ENCODE results near the gene C8A. TPM values are rescaled to one million over a fixed set of nuclear protein-coding genes. Genes with fewer than 3 reads are reported as not detected.

Gene C8A
- total RNA-seq, 1 donor from 2014 or later = not detected

- Mint-ChIP-seq H3K4me1 (ENCODE audit: low read depth, unreplicated experiment) (no peaks in the 10 kb centered on the region), H3K4me3 (ENCODE audit: unreplicated experiment) (no peak overlapping the region), H3K27me3 (ENCODE audit: unreplicated experiment) (peaks cover 2% of the 10 kb centered on the region), H3K9me3 (ENCODE audit: unreplicated experiment) (peaks cover 1% of the 10 kb centered on the region), H3K36me3 (ENCODE audit: unreplicated experiment) (no peaks in the 10 kb centered on the region), H3K27ac (ENCODE audit: unreplicated experiment) (no peak overlapping the region)
- no peak for TF ChIP-seq CTCF (IDR thresholded peaks at IDR 0.05; ENCODE audit: partially characterized antibody, unreplicated experiment)
- DNase-seq = no peak
Measured at GRCh38 chr1:56844545-56845136, 10.0 kb upstream of the C8A start.

- Mint-ChIP-seq H3K4me3 (ENCODE audit: unreplicated experiment) (no peak overlapping the region), H3K4me1 (ENCODE audit: low read depth, unreplicated experiment) (no peaks in the 10 kb centered on the region), H3K27ac (ENCODE audit: unreplicated experiment) (no peak overlapping the region), H3K36me3 (ENCODE audit: unreplicated experiment) (no peaks in the 10 kb centered on the region), H3K27me3 (ENCODE audit: unreplicated experiment) (peaks cover 2% of the 10 kb centered on the region), H3K9me3 (ENCODE audit: unreplicated experiment) (peaks cover 1% of the 10 kb centered on the region)
- no peak for DNase-seq
- no peak for TF ChIP-seq CTCF (IDR thresholded peaks at IDR 0.05; ENCODE audit: partially characterized antibody, unreplicated experiment)
Measured at GRCh38 chr1:56845343-56845742, 9.3 kb upstream of the C8A start.

GRCh38 chr1:56849750-56850149, 4.8 kb upstream of the C8A start:
- no peaks in the 10 kb centered on the region for H3K27me3 Mint-ChIP-seq (ENCODE audit: unreplicated experiment)
- no peak overlapping the region for H3K27ac Mint-ChIP-seq (ENCODE audit: unreplicated experiment)
- H3K36me3 Mint-ChIP-seq (ENCODE audit: unreplicated experiment) = no peaks in the 10 kb centered on the region
- peaks cover 1% of the 10 kb centered on the region for H3K9me3 Mint-ChIP-seq (ENCODE audit: unreplicated experiment)
- H3K4me1 Mint-ChIP-seq (ENCODE audit: low read depth, unreplicated experiment) = no peaks in the 10 kb centered on the region
- no peak for TF ChIP-seq CTCF (IDR thresholded peaks at IDR 0.05; ENCODE audit: partially characterized antibody, unreplicated experiment)
- DNase-seq = no peak
- no peak overlapping the region for H3K4me3 Mint-ChIP-seq (ENCODE audit: unreplicated experiment)

- H3K27me3 Mint-ChIP-seq (ENCODE audit: unreplicated experiment) = no peaks in the 10 kb centered on the region
- H3K4me3 Mint-ChIP-seq (ENCODE audit: unreplicated experiment) = no peak overlapping the region
- no peak for DNase-seq
- H3K9me3 Mint-ChIP-seq (ENCODE audit: unreplicated experiment) = peaks cover 1% of the 10 kb centered on the region
- TF ChIP-seq CTCF (IDR thresholded peaks at IDR 0.05; ENCODE audit: partially characterized antibody, unreplicated experiment) = no peak
- H3K36me3 Mint-ChIP-seq (ENCODE audit: unreplicated experiment) = no peaks in the 10 kb centered on the region
- no peak overlapping the region for H3K27ac Mint-ChIP-seq (ENCODE audit: unreplicated experiment)
- no peaks in the 10 kb centered on the region for H3K4me1 Mint-ChIP-seq (ENCODE audit: low read depth, unreplicated experiment)
Measured at GRCh38 chr1:56850411-56850810, 4.2 kb upstream of the C8A start.

- Mint-ChIP-seq H3K4me3 (ENCODE audit: unreplicated experiment) (no peak overlapping the region), H3K27ac (ENCODE audit: unreplicated experiment) (no peak overlapping the region), H3K9me3 (ENCODE audit: unreplicated experiment) (peaks cover 1% of the 10 kb centered on the region), H3K36me3 (ENCODE audit: unreplicated experiment) (no peaks in the 10 kb centered on the region), H3K4me1 (ENCODE audit: low read depth, unreplicated experiment) (no peaks in the 10 kb centered on the region), H3K27me3 (ENCODE audit: unreplicated experiment) (no peaks in the 10 kb centered on the region)
- no peak for TF ChIP-seq CTCF (IDR thresholded peaks at IDR 0.05; ENCODE audit: partially characterized antibody, unreplicated experiment)
- no peak for DNase-seq
Measured at GRCh38 chr1:56850922-56851321, 3.7 kb upstream of the C8A start.

Data from glutamatergic neuron (in vitro differentiated cells).